ENCODE results near the gene RNF128. TPM values are rescaled to one million over a fixed set of nuclear protein-coding genes. Genes with fewer than 3 reads are reported as not detected.

The RNF128 gene
- total RNA-seq, 4 donors from 2014 or later: 0.37 to 1.6 TPM; not detected in 2

GRCh38 chrX:106780264-106780663 is 53.8 kb downstream of the RNF128 start:
- ATAC-seq (ENCODE audit: low FRiP score) (no peak), DNase-seq (ENCODE audit: low spot score) (no peak)
- no peak for TF ChIP-seq CTCF (IDR thresholded peaks at IDR 0.05)

- DNase-seq (ENCODE audit: low spot score) (no peak), ATAC-seq (ENCODE audit: low FRiP score) (no peak)
Observed at GRCh38 chrX:106780664-106781377, 54.3 kb downstream of the RNF128 start.

GRCh38 chrX:106783716-106784115 is 57.2 kb downstream of the RNF128 start:
- ATAC-seq (ENCODE audit: low FRiP score): no peak
- no peak for DNase-seq (ENCODE audit: low spot score)
- no peak for TF ChIP-seq CTCF (IDR thresholded peaks at IDR 0.05)

More at GRCh38 chrX:106780664-106781377, 54.3 kb downstream of the RNF128 start:
- TF ChIP-seq CTCF (IDR thresholded peaks at IDR 0.05): no peak

- ATAC-seq (ENCODE audit: low FRiP score) (no peak), DNase-seq (ENCODE audit: low spot score) (no peak)
- no peak for TF ChIP-seq CTCF (IDR thresholded peaks at IDR 0.05)
Observed at GRCh38 chrX:106791495-106791894, 65.0 kb downstream of the RNF128 start.

GRCh38 chrX:106802063-106802387 is 75.5 kb downstream of the RNF128 start:
- TF ChIP-seq CTCF (IDR thresholded peaks at IDR 0.05): no peak
- DNase-seq (ENCODE audit: low spot score): no peak
- ATAC-seq (ENCODE audit: low FRiP score): peak; percentile 73

- ATAC-seq (ENCODE audit: low FRiP score): peak; percentile 94
- no peak for DNase-seq (ENCODE audit: low spot score)
- no peak for TF ChIP-seq CTCF (IDR thresholded peaks at IDR 0.05)
Observed at GRCh38 chrX:106802388-106803275, 76.1 kb downstream of the RNF128 start, which contains the start of gene TBC1D8B. Gene TBC1D8B, plus strand, starts transcription at chrX:106802673. Its CDS starts 181 bp downstream, at chrX:106802854.

Measured in omental fat pad (tissue), 4 donors.